ENCODE results near the gene MYLK. TPM values are rescaled to one million over a fixed set of nuclear protein-coding genes. Genes with fewer than 3 reads are reported as not detected.

MYLK gene
- polyA plus RNA-seq, 3 donors, result 0.35 to 1.3 (median 0.51) TPM

DNA sequence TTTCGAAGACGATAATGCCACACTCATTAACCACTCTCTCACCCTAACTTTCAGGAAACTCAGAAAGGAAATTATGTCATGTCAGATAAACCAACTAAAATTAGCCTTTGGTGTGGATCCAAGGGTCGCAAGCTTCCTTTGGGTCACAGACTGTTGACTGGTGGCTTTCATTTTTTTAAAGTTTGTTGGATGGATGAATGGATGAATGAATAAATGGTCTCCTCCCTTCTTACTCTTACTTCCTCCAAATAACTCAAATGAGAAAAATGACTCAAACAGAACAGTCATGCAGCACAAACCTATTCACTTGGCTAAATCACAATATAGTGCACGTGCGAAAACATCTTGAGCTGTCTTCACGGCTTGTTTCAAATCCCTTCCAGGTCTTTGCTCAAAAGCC, 216.3 kb downstream of the MYLK start:
- H3K27ac ChIP-seq (ENCODE audit: low read depth in 1 of 2, low read length in 2 of 2), result no peak overlapping the region
- H3K4me3 Mint-ChIP-seq, result no peak overlapping the region
- no peaks in the 10 kb centered on the region for H3K79me2 ChIP-seq (ENCODE audit: insufficient read depth, low read length)

DNA sequence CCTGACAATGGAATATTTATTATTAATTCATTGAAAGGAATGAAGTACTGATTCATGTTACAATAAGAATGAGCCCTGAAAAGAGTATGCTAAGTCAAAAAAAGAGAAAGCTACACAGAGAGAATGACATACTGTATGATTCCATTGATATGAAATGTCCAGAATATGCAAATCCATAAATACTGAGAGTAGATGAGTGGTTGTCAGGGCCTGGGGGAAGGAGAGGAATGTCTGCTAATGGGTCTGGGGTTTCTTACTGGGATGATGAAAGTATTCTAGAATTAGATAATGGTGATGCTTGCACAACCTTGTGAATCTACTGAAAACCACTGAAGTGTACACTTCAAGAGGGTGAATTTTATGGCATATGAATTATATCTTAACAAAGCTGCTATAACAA, 219.4 kb downstream of the MYLK start:
- Histone ChIP-seq H3K27ac (ENCODE audit: low read depth in 1 of 2, low read length in 2 of 2) (no peak overlapping the region), H3K9me3 (replicated peaks in 1 of 2; ENCODE audit: control insufficient read depth in 1 of 2, insufficient read depth in 1 of 2, low read length in 2 of 2) (no peaks in the 10 kb centered on the region), H2AFZ (ENCODE audit: insufficient read depth, low read depth, low read length, poor library complexity, severe bottlenecking) (no peak overlapping the region), H3K79me2 (ENCODE audit: insufficient read depth, low read length) (no peaks in the 10 kb centered on the region), H3K4me2 (replicated peaks; ENCODE audit: extremely low read depth, low read length, poor library complexity, severe bottlenecking) (no peak overlapping the region), H3K27me3 (ENCODE audit: control insufficient read depth in 2 of 2, insufficient read depth in 2 of 2, low read length in 2 of 2) (no peaks in the 10 kb centered on the region), H3K36me3 (replicated peaks in 1 of 2; ENCODE audit: control insufficient read depth in 1 of 2, insufficient read depth in 2 of 2, low read length in 2 of 2) (no peaks in the 10 kb centered on the region), H3K4me1 (ENCODE audit: control insufficient read depth in 1 of 2, insufficient read depth in 2 of 2, low read length in 2 of 2) (no peaks in the 10 kb centered on the region), H4K20me1 (ENCODE audit: insufficient read depth, low read length) (no peaks in the 10 kb centered on the region), H3K9ac (ENCODE audit: insufficient read depth, low read length, poor library complexity, severe bottlenecking) (no peak overlapping the region), H3K4me3 (replicated peaks in 1 of 3; ENCODE audit: low read depth in 2 of 3, low read length in 3 of 3) (no peak overlapping the region)
- Mint-ChIP-seq H3K36me3 (no peaks in the 10 kb centered on the region), H3K27ac (no peak overlapping the region), H3K4me3 (no peak overlapping the region), H3K9me3 (no peaks in the 10 kb centered on the region), H3K27me3 (ENCODE audit: low read depth in 3 of 3) (peaks cover 1 to 9% (median 4%) of the 10 kb centered on the region in 3 donors), H3K4me1 (peaks cover 8% of the 10 kb centered on the region)
- no peak for DNase-seq
- intact Hi-C loops (cut with micrococcal nuclease), result no loop called here
- TF ChIP-seq, protein P1, sequence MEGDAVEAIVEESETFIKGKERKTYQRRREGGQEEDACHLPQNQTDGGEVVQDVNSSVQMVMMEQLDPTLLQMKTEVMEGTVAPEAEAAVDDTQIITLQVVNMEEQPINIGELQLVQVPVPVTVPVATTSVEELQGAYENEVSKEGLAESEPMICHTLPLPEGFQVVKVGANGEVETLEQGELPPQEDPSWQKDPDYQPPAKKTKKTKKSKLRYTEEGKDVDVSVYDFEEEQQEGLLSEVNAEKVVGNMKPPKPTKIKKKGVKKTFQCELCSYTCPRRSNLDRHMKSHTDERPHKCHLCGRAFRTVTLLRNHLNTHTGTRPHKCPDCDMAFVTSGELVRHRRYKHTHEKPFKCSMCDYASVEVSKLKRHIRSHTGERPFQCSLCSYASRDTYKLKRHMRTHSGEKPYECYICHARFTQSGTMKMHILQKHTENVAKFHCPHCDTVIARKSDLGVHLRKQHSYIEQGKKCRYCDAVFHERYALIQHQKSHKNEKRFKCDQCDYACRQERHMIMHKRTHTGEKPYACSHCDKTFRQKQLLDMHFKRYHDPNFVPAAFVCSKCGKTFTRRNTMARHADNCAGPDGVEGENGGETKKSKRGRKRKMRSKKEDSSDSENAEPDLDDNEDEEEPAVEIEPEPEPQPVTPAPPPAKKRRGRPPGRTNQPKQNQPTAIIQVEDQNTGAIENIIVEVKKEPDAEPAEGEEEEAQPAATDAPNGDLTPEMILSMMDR (IDR thresholded peaks at IDR 0.05), result no peak

More for the DNA sequence above, 216.3 kb downstream of the MYLK start:
- no peak for DNase-seq
- Histone ChIP-seq H3K36me3 (replicated peaks in 1 of 2; ENCODE audit: control insufficient read depth in 1 of 2, insufficient read depth in 2 of 2, low read length in 2 of 2) (no peaks in the 10 kb centered on the region), H3K9ac (ENCODE audit: insufficient read depth, low read length, poor library complexity, severe bottlenecking) (no peak overlapping the region), H3K9me3 (replicated peaks in 1 of 2; ENCODE audit: control insufficient read depth in 1 of 2, insufficient read depth in 1 of 2, low read length in 2 of 2) (no peaks in the 10 kb centered on the region), H3K27me3 (ENCODE audit: control insufficient read depth in 2 of 2, insufficient read depth in 2 of 2, low read length in 2 of 2) (no peaks in the 10 kb centered on the region), H3K4me1 (ENCODE audit: control insufficient read depth in 1 of 2, insufficient read depth in 2 of 2, low read length in 2 of 2) (no peaks in the 10 kb centered on the region), H3K4me3 (replicated peaks in 1 of 3; ENCODE audit: low read depth in 2 of 3, low read length in 3 of 3) (no peak overlapping the region), H4K20me1 (ENCODE audit: insufficient read depth, low read length) (no peaks in the 10 kb centered on the region), H2AFZ (ENCODE audit: insufficient read depth, low read depth, low read length, poor library complexity, severe bottlenecking) (no peak overlapping the region), H3K4me2 (replicated peaks; ENCODE audit: extremely low read depth, low read length, poor library complexity, severe bottlenecking) (no peak overlapping the region)
- 14% methylated on average over 5 of the region's 6 CpGs for WGBS (ENCODE audit: insufficient coverage)
- Mint-ChIP-seq H3K9me3 (no peaks in the 10 kb centered on the region), H3K27ac (no peak overlapping the region), H3K36me3 (no peaks in the 10 kb centered on the region), H3K27me3 (ENCODE audit: low read depth in 3 of 3) (peaks cover 1 to 11% (median 5%) of the 10 kb centered on the region in 3 donors), H3K4me1 (peaks cover 8% of the 10 kb centered on the region)
- TF ChIP-seq, protein P1 (IDR thresholded peaks at IDR 0.05), result no peak
- intact Hi-C loops (cut with micrococcal nuclease), result no loop called here

Measured in CD14-positive monocyte (primary cell).